Skeletal muscle satellite cell (primary cell): ENCODE data around the gene PALM.

ENCODE experiments used
- H3K27me3 ChIP-seq: 2 replicates; pipeline ENCODE4 v1.7.0; 2013; ENCODE audit warnings: low read length; ENCODE audit not compliant: control insufficient read depth, insufficient read depth
- H3K36me3 ChIP-seq: 2 replicates; pipeline ENCODE4 v1.7.0; 2013; ENCODE audit warnings: mild to moderate bottlenecking, control low read depth, low read length; ENCODE audit not compliant: insufficient read depth
- H3K4me1 ChIP-seq: 2 replicates; pipeline ENCODE4 v1.7.0; 2013; ENCODE audit warnings: low read length; ENCODE audit not compliant: control insufficient read depth, insufficient read depth
- H3K4me2 ChIP-seq: 2 replicates; pipeline ENCODE4 v1.7.0; 2013; ENCODE audit warnings: mild to moderate bottlenecking, low read length
- H3K4me3 ChIP-seq: 2 replicates; pipeline ENCODE4 v1.7.0; 2013; ENCODE audit warnings: low read length
- H3K9ac ChIP-seq: 2 replicates; pipeline ENCODE4 v1.7.0; 2013; ENCODE audit warnings: mild to moderate bottlenecking, low read depth, low read length, moderate library complexity
- H3K9me3 ChIP-seq: replicated peaks from 2 replicates; pipeline ENCODE4 v1.7.0; 2013; ENCODE audit warnings: mild to moderate bottlenecking, control low read depth, low read length

PALM gene

GRCh38 chr19:670609-671075 is 38.1 kb upstream of the PALM start:
- Histone ChIP-seq H3K4me3 (no peak overlapping the region), H3K9ac (no peak overlapping the region), H3K9me3 (no peaks in the 10 kb centered on the region), H3K27me3 (no peaks in the 10 kb centered on the region), H3K36me3 (no peaks in the 10 kb centered on the region), H3K4me1 (peaks cover 5% of the 10 kb centered on the region), H3K4me2 (no peak overlapping the region)

- H3K9ac ChIP-seq: no peak overlapping the region
- H3K27me3 ChIP-seq: no peaks in the 10 kb centered on the region
- peaks cover 25% of the 10 kb centered on the region for H3K4me1 ChIP-seq
- no peak overlapping the region for H3K4me2 ChIP-seq
- H3K4me3 ChIP-seq: no peak overlapping the region
- no peaks in the 10 kb centered on the region for H3K9me3 ChIP-seq
- peaks cover 7% of the 10 kb centered on the region for H3K36me3 ChIP-seq
Measured at GRCh38 chr19:674282-675151, 34.2 kb upstream of the PALM start.

GRCh38 chr19:676007-676338 is 32.8 kb upstream of the PALM start:
- H3K27me3 ChIP-seq: no peaks in the 10 kb centered on the region
- H3K9ac ChIP-seq: peak overlapping the region; percentile 97
- H3K36me3 ChIP-seq: peaks cover 7% of the 10 kb centered on the region
- H3K4me3 ChIP-seq: peak overlapping the region; percentile 96
- H3K4me1 ChIP-seq: peaks cover 30% of the 10 kb centered on the region
- H3K9me3 ChIP-seq: no peaks in the 10 kb centered on the region
- peak overlapping the region; percentile 100 for H3K4me2 ChIP-seq

- H3K4me3 ChIP-seq: peak within 1 kb of the TSS; percentile 96
- peak within 1 kb of the TSS; percentile 97 for H3K9ac ChIP-seq
- no peaks in the 10 kb centered on the region for H3K9me3 ChIP-seq
Measured at GRCh38 chr19:676339-677105, 32.2 kb upstream of the PALM start, which contains the start of gene FSTL3. Gene FSTL3, plus strand, starts transcription at chr19:676392. Its CDS starts 32 bp downstream, at chr19:676424.

GRCh38 chr19:677201-677600 is 31.5 kb upstream of the PALM start:
- Histone ChIP-seq H3K4me1 (peaks cover 30% of the 10 kb centered on the region), H3K27me3 (no peaks in the 10 kb centered on the region), H3K4me3 (peak overlapping the region; percentile 96), H3K4me2 (peak overlapping the region; percentile 100), H3K9ac (peak overlapping the region; percentile 97), H3K9me3 (no peaks in the 10 kb centered on the region), H3K36me3 (peaks cover 17% of the 10 kb centered on the region)

More at GRCh38 chr19:676339-677105, 32.2 kb upstream of the PALM start, which contains the start of gene FSTL3:
- Histone ChIP-seq H3K36me3 (peaks cover 11% of the 10 kb centered on the region), H3K27me3 (no peaks in the 10 kb centered on the region), H3K4me2 (peak within 1 kb of the TSS; percentile 100), H3K4me1 (peaks cover 30% of the 10 kb centered on the region)

- Histone ChIP-seq H3K36me3 (peaks cover 23% of the 10 kb centered on the region), H3K9ac (peak overlapping the region; percentile 97), H3K9me3 (no peaks in the 10 kb centered on the region), H3K4me3 (peak overlapping the region; percentile 96), H3K4me1 (peaks cover 30% of the 10 kb centered on the region), H3K27me3 (no peaks in the 10 kb centered on the region), H3K4me2 (peak overlapping the region; percentile 100)
Measured at GRCh38 chr19:677601-678436, 30.9 kb upstream of the PALM start.

- H3K9me3 ChIP-seq: no peaks in the 10 kb centered on the region
- no peaks in the 10 kb centered on the region for H3K27me3 ChIP-seq
- H3K36me3 ChIP-seq: peaks cover 25% of the 10 kb centered on the region
- H3K9ac ChIP-seq: peak overlapping the region; percentile 73
- peak overlapping the region; percentile 88 for H3K4me3 ChIP-seq
- H3K4me1 ChIP-seq: peaks cover 30% of the 10 kb centered on the region
- peak overlapping the region; percentile 100 for H3K4me2 ChIP-seq
Measured at GRCh38 chr19:678791-679388, 29.8 kb upstream of the PALM start.

GRCh38 chr19:679418-680286 is 29.1 kb upstream of the PALM start:
- H3K4me3 ChIP-seq: peak overlapping the region; percentile 88
- H3K36me3 ChIP-seq: peaks cover 25% of the 10 kb centered on the region
- H3K9me3 ChIP-seq: no peaks in the 10 kb centered on the region
- peak overlapping the region; percentile 100 for H3K4me2 ChIP-seq
- peaks cover 30% of the 10 kb centered on the region for H3K4me1 ChIP-seq
- H3K9ac ChIP-seq: peak overlapping the region; percentile 90
- H3K27me3 ChIP-seq: no peaks in the 10 kb centered on the region

GRCh38 chr19:680287-681028 is 28.3 kb upstream of the PALM start:
- Histone ChIP-seq H3K27me3 (no peaks in the 10 kb centered on the region), H3K4me1 (peaks cover 27% of the 10 kb centered on the region), H3K36me3 (peaks cover 25% of the 10 kb centered on the region), H3K9me3 (no peaks in the 10 kb centered on the region), H3K4me3 (peak overlapping the region; percentile 88), H3K4me2 (peak overlapping the region; percentile 100), H3K9ac (peak overlapping the region; percentile 90)
